H1 (cell line): ENCODE measurements around the gene EPB41L4A. TPM values are rescaled to one million over a fixed set of nuclear protein-coding genes. Genes with fewer than 3 reads are reported as not detected.

ENCODE experiments used
- CHD7 ChIP-seq: fragments of 300-600 bp; sonication (generic); IDR thresholded peaks from 2 replicates; pipeline ENCODE4 v1.7.1; 2012; ENCODE audit warnings: low read length, moderate library complexity, mild to moderate bottlenecking, inconsistent platforms; ENCODE audit not compliant: insufficient replicate concordance
- E2F6 ChIP-seq: IDR thresholded peaks from 2 replicates; pipeline ENCODE4 v1.6.1; 2012; ENCODE audit warnings: inconsistent platforms
- EP300 ChIP-seq, 2 experiments: IDR thresholded peaks; 1 replicate in 1 of 2; 2 replicates in 1 of 2; pipeline ENCODE4 v1.6.1; 2011 to 2012; ENCODE audit warnings: low read depth in 2 of 2, low read length in 2 of 2, mild to moderate bottlenecking in 2 of 2, borderline replicate concordance in 1 of 2, inconsistent platforms in 1 of 2, moderate library complexity in 1 of 2
- EZH2 ChIP-seq: fragments of 200-600 bp; sonication (generic); IDR thresholded peaks from 2 replicates; pipeline ENCODE4 v1.7.1; 2012; ENCODE audit warnings: low read depth, mild to moderate bottlenecking, moderate library complexity, low read length, inconsistent platforms; ENCODE audit not compliant: severe bottlenecking
- JUND ChIP-seq: IDR thresholded peaks from 2 replicates; pipeline ENCODE4 v1.6.1; 2011; ENCODE audit warnings: mild to moderate bottlenecking, improper control_type of control experiment, low read length
- PHF8 ChIP-seq: fragments of 200-600 bp; sonication (generic); conservative IDR thresholded peaks from 2 replicates; pipeline ENCODE4 v1.7.1; 2012; ENCODE audit warnings: low read depth, mild to moderate bottlenecking, inconsistent platforms, low read length, moderate library complexity
- SP1 ChIP-seq: IDR thresholded peaks from 2 replicates; pipeline ENCODE4 v1.6.1; 2011; ENCODE audit warnings: low read depth, low read length
- polyA plus RNA-seq, 7 experiments: library from polyadenylated mRNA; depleted of rRNA in 3 of 7; stranded (reverse) in 5 of 7; unstranded in 2 of 7; fragments of >200 nt in 5 of 7; fragments of 200-250 nt in 2 of 7; gene quantifications; 1 replicate in 5 of 7; 2 replicates in 1 of 7; 4 replicates in 1 of 7; pipeline versions ENCODE4 v1.2.1 to v1.2.3, GENCODE V29; 2011 to 2013; ENCODE audit warnings: missing spikeins in 2 of 7, mixed read lengths in 2 of 7
- total RNA-seq: library from RNA; stranded (reverse); fragmentation: NEBNext Ultra II Directional; extraction: Animal tissue kit (Norgen Biotek cat#: 25700); gene quantifications from 2 replicates; pipeline ENCODE4 v1.2.1, GENCODE V29; 2021

EPB41L4A gene
- total and polyA plus RNA-seq, 2 of the 8 experiments (the other 6 are each of a cell fraction or from before 2014, with no cell fraction given), result 1.6 to 4.6 TPM

GRCh38 chr5:112419164-112419985 is at the start of gene EPB41L4A (continued):
- TF ChIP-seq EZH2, result peak; percentile 53
- TF ChIP-seq CHD7, result no peak
- TF ChIP-seq PHF8, result peak; percentile 36; the same call in 1 of the 2 replicates
- TF ChIP-seq SP1, result no peak
- TF ChIP-seq E2F6, result 0 out of 2 replicates have a peak, but pooled peaks have one; percentile 7
- peak in 1 of 2 experiments; percentile 91; a peak in 1 of 3 replicates for TF ChIP-seq EP300 (IDR thresholded peaks at IDR 0.05; ENCODE audit: borderline replicate concordance in 1 of 2, low read depth in 2 of 2, low read length in 2 of 2)
- TF ChIP-seq JUND, result no peak
